NCI-H446 (cell line): ENCODE data around the gene MTOR.
"Not testable (repeated sequence)": the region's sequence is repeated elsewhere in the genome, so short reads cannot be mapped to it uniquely, and the experiment has no call there.

ENCODE experiments used
- DNase-seq, 2 experiments: peaks; one replicate each; lab custom pipeline; 2025; lab: John Stamatoyannopoulos, UW

MTOR gene

DNA sequence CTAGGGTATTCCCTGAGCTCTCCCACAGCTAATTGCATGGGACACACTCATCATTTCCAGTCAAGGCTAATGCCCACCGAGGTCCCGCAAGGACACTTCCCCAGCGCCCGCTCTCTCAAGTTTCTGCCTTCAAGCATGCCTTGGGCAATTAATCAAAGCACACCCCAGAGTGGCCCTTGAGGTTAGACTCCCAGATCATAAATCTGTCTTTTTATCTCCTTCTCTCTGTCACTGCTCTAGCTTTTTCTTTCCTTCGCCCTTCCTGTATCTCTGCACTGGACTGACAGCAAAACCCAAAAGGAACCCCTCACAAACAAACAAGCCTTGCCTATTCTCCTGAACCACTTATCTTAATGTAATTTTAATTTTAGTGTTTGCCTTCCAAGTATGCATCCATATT, 154.8 kb downstream of the MTOR start:
- DNase-seq: no peak

GRCh38 chr1:11105586-11105985, 156.8 kb downstream of the MTOR start:
- no peak for DNase-seq

- DNase-seq: no peak
Observed at GRCh38 chr1:11101347-11101746, 161.0 kb downstream of the MTOR start.

- not testable (repeated sequence) for DNase-seq
Observed at GRCh38 chr1:11100806-11101205, 161.5 kb downstream of the MTOR start.

GRCh38 chr1:11100149-11100493, 162.2 kb downstream of the MTOR start:
- no peak for DNase-seq

DNA sequence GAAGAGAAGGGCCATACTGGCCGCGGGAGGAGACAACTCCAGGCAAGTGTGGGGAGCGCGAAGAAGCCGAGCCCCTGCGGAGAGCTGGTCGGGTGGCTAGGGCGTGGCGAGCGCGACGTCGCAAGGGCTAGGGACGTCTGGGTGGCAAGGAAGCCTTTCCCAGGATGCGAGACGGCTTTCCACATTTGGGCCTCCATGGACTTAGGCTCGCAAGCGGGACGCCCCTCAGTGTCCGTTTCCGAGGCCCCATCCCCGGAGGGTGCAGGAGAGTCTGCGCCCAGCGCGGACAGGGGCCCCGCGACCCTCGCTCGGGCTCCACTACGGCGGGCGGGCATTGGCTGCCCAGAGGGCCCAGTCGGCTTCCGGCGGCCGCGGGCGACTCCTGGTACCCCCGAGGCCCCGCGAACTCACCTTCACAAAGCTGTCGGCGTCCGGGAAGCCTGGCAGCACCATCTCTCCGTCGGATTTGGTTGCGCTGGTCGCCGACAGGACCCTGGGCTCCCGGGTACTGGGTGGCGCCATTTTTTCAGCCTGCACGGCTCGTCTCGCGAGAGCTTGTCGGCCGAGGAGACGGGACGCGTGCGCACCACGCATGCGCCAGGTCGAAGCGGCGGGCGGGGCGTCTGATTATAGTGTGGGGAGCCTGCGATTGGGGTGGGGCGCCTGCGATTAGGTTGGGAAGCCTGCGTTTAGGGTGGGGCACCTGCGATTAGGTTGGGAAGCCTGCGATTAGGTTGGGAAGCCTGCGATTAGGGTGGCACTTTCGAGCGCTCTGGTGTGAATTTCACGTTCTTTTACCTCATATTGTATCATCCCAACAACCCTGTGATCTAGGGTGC, 162.8 kb downstream of the MTOR start, which contains the start of gene EXOSC10:
TSS of gene EXOSC10 (minus strand) at position 560 of the 839 bp plus-strand sequence. CDS start at position 522, 38 bp downstream.
- DNase-seq: peak; percentile 81 to 98

DNA sequence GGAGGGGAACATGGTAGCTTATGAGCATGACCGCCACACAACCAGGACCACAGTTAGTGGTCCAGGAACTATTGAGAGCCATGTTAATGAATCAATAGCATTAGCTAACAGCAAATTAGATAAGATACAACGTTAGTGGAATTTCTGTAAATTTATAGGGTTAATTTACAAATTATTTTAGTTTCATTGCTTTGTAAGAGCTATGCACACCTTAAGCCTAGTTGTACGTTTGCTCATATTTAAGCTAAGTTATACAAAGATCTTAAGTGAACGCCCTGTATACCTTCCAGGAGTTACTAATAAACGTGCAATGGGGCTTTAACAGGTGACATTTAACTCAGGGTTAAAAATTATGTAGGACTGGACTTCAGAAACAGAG, 163.4 kb downstream of the MTOR start:
- no peak for DNase-seq

DNA sequence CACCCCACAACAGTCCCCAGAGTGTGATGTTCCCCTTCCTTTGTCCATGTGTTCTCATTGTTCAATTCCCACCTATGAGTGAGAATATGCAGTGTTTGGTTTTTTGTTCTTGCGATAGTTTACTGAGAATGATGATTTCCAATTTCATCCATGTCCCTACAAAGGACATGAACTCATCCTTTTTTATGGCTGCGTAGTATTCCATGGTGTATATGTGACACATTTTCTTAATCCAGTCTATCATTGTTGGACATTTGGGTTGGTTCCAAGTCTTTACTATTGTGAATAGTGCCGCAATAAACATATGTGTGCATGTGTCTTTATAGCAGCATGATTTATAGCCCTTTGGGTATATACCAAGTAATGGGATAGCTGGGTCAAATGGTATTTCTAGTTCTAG, 178.6 kb downstream of the MTOR start:
- DNase-seq: not testable (repeated sequence)

- no peak for DNase-seq
Observed at GRCh38 chr1:11080931-11081330, 181.4 kb downstream of the MTOR start.

DNA sequence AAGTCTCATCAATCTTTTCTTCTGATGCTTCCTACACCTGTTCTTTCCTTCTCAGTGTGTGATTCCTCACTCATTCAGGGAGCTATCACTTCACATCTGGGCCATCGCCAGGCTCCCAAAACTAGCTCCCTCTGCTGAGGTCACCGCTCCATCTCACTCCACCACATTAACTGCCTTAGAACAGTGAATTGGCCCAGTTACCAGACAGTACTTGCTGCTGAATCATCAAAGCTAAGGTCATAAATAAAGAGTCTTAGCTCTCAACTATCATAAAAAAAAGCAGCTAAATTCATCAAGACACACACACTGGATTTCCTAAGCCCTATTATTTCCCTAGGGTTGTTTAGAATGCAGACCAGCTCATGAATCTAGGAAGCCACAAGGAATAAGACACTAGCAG, 183.7 kb downstream of the MTOR start:
- no peak for DNase-seq

DNA sequence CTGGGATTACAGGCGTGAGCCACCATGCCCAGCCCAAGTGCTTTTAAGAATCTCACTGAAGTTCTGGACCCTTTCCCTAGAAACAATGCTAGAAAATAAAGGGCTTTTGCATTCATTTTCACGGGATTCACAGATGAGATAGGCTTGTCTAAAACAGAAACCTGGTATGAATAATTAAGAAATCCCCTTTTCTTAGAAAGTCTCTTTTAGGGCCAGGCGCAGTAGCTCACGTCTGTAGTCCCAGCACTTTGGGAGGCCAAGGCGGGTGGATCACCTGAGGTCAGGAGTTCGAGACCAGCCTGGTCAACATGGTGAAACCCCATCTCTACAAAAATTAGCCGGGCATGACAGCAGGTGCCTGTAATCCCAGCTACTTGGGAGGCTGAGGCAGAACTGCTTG, 189.0 kb downstream of the MTOR start:
- not testable (repeated sequence) for DNase-seq

- DNase-seq: no peak
Observed at GRCh38 chr1:11072216-11072917, 190.0 kb downstream of the MTOR start.

DNA sequence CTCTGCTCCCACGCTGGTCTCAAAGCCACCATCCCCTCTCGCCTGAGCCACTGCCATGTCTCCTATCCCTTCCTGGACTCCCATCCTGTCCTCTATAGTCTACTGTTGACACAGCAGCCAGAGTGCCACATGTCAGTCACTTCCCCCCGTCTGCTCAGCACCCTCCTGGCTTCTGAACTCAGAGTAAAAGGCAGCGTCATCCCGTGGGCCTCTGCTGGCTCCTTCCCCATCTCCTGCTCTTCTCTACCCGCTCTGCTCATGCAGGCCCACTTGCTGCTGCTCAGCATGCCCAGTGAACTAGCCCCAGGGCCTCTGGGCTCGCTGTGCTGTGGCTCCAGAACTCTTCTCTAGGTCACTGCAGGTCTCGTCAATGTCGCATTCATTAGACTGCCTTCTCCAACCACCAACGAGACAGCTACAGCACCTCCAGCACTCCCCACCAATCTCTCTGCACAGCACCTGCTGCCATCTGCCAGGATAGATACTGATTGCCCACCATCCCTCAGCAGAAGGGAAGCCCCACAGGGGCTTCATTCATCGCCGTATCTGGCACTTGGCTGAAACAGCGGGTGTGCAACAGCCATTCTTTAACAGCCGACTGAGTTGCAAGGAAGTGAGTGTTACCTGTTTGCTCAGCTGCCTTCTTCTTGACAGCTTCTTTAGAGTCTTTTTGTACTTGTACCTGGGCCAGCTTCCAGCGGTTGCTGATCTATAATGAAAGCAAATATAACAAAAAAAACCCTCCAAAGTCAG, 190.7 kb downstream of the MTOR start:
- no peak for DNase-seq

DNA sequence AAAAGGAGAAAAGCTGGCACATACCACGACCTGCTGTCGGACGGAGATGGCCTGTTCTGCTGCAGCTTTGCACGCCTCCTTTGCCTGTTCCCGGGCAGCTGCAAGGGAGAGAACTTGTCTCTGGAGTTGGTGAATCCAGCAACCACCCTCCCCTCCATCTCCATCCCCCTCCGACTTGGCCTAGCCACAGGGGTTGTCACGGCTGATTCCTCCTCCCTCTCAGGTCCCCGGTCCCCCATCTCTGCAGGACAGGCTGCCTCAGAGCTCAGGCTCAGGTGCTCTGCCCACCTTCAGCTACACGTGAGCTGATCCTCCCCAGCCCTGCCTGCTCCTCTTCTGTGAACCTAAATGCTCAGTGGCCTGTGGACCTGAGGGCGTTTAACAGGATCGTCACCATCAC, 191.5 kb downstream of the MTOR start:
- DNase-seq: no peak

DNA sequence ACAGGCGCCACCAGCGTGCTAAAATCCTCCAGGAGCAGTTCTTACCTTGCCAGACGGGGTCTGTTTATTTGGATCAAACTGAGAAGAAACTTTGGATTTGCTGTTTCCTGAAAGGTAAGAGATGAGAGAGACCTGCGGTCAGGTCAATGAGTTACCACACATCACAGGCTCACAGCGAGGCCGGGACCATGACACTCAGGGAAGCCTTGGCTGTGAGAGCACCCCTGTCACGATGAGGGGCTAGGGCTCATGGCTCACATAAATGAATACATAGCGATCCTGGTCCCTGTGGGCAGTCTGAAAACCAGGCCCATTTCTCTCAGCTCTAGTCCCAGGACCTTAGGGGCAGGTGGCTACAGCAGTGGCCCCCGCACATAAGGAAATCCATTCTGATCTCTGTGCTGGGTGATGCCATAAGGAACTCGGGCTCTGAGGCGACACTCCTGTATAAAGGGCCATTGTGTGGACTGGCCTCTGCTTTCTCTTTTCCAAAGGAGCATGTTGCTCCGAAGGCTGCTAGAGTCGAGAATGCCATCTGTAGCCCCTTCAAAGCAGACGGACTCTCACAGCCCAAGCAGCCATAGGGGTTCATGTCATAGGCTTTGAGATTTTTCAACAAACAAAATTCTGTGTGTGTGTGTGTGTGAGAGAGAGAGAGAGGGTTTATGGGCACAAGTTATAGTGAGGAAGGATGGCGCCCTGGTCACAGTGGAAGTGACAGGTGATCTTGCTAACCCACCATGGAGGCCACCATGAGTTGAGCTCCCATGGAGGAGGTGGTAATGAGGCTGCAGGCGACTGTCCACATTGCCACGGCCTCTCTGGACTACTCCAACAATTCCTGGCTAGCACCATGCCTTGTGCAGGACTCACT, 193.5 kb downstream of the MTOR start:
- no peak for DNase-seq

GRCh38 chr1:11067716-11068599, 194.4 kb downstream of the MTOR start:
- no peak for DNase-seq

GRCh38 chr1:11065796-11066195, 196.6 kb downstream of the MTOR start:
- no peak for DNase-seq

GRCh38 chr1:11064942-11065341, 197.4 kb downstream of the MTOR start:
- no peak for DNase-seq

GRCh38 chr1:11063937-11064537, 198.3 kb downstream of the MTOR start:
- DNase-seq: not testable (repeated sequence)

DNA sequence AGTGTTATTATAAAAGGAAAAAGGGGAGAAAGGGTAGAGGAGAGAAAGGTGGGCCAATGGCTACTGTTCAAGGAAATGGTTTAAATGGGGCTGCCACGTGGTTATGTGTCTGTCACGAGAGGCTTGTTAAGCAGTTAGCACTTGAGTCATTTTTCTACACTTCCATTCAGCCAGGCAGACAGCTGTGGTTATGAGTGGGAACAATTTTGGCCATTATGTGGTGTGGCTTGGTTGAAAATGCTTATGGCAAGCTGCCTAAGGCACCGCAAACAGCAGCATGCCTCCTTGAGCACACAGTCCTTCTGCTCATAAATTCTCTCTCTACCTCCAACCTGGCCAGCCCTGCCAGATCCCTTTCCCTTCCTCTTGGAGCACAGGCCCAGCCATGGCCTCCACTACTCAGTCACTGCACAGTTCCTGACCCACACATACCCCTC, 199.4 kb downstream of the MTOR start:
- DNase-seq: peak in 1 of 2 experiments; percentile 40
